A549 treated with RU486 at 1 μM for 4 hours (cell line): Measurements from ENCODE around the gene ACSM2A. TPM values are rescaled to one million over a fixed set of nuclear protein-coding genes. Genes with fewer than 3 reads are reported as not detected.

Source experiments
- total RNA-seq: library from RNA; stranded (reverse); fragments of 200-300 nt; extraction: Qiagen RNA extraction; gene quantifications from 5 replicates; pipeline ENCODE4 v1.2.3, GENCODE V29; 2022; ENCODE audit warnings: low read depth

The ACSM2A gene
- total RNA-seq, result not detected in 5 replicates

GRCh38 chr16:20451364-20451763 lies at the start of gene ACSM2A:
Gene ACSM2A (plus strand): TSS chr16:20451521. CDS start chr16:20460115, 8,594 bp downstream.

GRCh38 chr16:20404637-20405036 lies 46.7 kb upstream of the ACSM2A start, which contains the start of gene PDILT:
Gene PDILT (minus strand): TSS chr16:20404737. CDS start chr16:20399300, 5,437 bp downstream.

GRCh38 chr16:20409398-20410120 lies 41.8 kb upstream of the ACSM2A start, which contains the start of gene ACSM5:
Gene ACSM5 (plus strand): TSS chr16:20409534. CDS start chr16:20411485, 1,951 bp downstream.

Other genes starting within 250 kb of the ACSM2A start
- not detected in 5 replicates for gene GP2, start 124.0 kb upstream of the ACSM2A start, total RNA-seq
- not detected in 5 replicates for gene UMOD, start 98.8 kb upstream of the ACSM2A start, total RNA-seq
- not detected in 5 replicates for gene PDILT, start 46.8 kb upstream of the ACSM2A start, total RNA-seq
- gene ACSM5, start 42.0 kb upstream of the ACSM2A start, total RNA-seq, result not detected in 5 replicates
- gene ACSM2B, start 124.8 kb downstream of the ACSM2A start, total RNA-seq, result not detected in 5 replicates
- gene ACSM1, start 246.2 kb downstream of the ACSM2A start, total RNA-seq, result not detected in 5 replicates